ENCODE results near the gene HOXC10.

HOXC10 gene

DNA sequence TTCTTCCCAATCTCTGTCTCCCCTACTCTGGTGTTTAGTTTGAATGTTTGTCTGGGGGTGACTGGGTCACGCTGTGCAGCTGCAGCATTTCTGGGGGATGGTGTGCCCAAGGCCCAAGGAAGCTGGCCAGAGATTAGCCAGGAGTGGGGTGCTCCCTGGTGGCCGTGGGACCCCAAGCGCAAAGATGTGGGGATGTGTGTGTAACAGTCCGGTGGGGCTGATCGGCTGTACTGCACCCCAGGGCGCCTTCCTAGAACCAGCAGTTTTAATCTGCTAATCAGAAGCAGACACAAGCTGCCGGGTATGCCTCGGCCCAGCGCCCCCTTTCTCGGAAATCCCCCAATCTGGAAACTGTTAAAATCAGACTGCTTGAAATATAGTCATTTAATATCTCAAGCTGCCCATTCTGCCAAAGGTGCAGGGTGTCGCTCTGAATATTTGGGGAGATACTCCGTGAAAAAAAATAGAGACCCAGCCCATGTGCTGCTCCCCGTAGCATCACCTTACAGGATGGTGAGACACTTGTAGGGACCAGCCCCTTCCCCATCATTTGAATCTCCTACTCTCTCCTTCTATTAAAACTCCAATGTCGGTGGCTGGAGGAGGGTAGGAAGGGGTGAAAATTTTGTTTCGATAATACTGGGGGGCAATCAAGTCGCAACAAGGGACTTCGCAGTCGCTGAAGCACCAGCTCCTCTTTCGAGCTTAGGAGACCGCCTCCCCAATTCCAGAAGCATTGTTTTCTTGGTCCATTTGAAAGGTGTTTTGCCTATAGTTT, 19.3 kb downstream of the HOXC10 start:
- H3K9ac ChIP-seq (ENCODE audit: insufficient read length), result no peak overlapping the region
- no peak for DNase-seq (ENCODE audit: low read depth, low spot score)
- no peaks in the 10 kb centered on the region for H3K9me3 ChIP-seq (ENCODE audit: low read depth, low read length)
- H3K27ac ChIP-seq, result no peak overlapping the region
- TF ChIP-seq EZH2 (IDR thresholded peaks at IDR 0.05) (no peak), POLR2AphosphoS5 (IDR thresholded peaks at IDR 0.05; ENCODE audit: borderline replicate concordance, low read depth, low read length) (no peak), FOXP2 (optimal IDR thresholded peaks at IDR 0.05; ENCODE audit: control extremely low read depth, extremely low read length, insufficient read depth) (no peak)
- no peak overlapping the region for H3K4me3 ChIP-seq
- H3K36me3 ChIP-seq (ENCODE audit: insufficient read depth, low read length), result no peaks in the 10 kb centered on the region

DNA sequence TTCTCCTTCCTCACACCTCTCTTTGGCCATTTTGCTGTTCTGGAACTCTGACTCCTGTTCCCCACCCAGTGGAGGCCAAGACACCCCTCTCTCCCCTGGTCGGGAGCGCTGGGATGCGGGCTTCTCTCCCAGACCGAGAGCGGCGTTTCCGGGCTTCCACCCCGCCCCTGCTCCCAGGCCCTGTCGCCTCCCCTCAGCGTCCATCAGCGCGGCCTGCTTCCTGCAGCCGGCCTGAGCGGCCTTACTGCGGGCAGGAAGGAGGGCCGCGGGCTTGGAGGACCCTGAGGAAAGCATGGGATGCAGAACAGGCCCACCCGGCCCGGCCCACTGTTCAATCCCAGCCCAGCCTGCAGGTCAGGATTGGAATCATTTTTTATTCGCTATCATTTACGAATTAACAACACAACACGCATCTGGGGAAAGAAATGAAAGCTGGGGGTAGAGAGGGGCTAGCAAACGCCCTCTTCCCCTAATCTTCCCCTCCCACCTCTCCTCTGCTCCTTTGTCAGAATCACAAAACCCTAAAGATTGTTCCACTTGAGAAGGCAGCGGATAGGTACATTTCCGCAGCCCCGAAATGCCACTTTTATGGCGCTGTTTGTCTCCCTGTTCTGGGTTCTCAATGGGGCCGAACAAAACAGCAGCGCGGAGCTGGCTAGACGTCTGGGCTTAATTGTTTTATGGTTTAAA, 20.0 kb downstream of the HOXC10 start:
- H3K9me3 ChIP-seq (ENCODE audit: low read depth, low read length), result no peaks in the 10 kb centered on the region
- TF ChIP-seq POLR2AphosphoS5 (IDR thresholded peaks at IDR 0.05; ENCODE audit: borderline replicate concordance, low read depth, low read length) (no peak), EZH2 (IDR thresholded peaks at IDR 0.05) (no peak), FOXP2 (optimal IDR thresholded peaks at IDR 0.05; ENCODE audit: control extremely low read depth, extremely low read length, insufficient read depth) (no peak)
- no peak overlapping the region for H3K4me3 ChIP-seq
- DNase-seq (ENCODE audit: low read depth, low spot score), result no peak
- H3K9ac ChIP-seq (ENCODE audit: insufficient read length), result no peak overlapping the region
- no peaks in the 10 kb centered on the region for H3K36me3 ChIP-seq (ENCODE audit: insufficient read depth, low read length)
- H3K27ac ChIP-seq, result no peak overlapping the region

DNA sequence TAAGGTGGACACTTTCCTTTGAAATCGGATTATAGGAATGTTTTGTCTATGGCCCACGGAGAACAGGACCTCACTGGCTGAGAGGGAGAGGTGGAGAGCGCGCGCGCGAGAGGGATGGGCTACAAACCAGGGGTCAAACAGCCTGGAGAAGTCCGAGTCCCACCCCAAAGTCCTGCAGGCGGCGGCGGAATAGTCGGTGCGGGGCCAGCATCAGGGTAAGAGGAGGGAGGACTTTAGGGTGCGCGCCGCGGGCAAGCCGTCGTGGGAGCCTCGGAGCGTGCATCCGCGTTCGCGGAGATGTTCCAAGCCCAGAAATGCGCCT, 20.5 kb downstream of the HOXC10 start:
- TF ChIP-seq POLR2AphosphoS5 (IDR thresholded peaks at IDR 0.05; ENCODE audit: borderline replicate concordance, low read depth, low read length) (no peak), EZH2 (IDR thresholded peaks at IDR 0.05) (no peak), FOXP2 (optimal IDR thresholded peaks at IDR 0.05; ENCODE audit: control extremely low read depth, extremely low read length, insufficient read depth) (no peak)
- Histone ChIP-seq H3K27ac (no peak overlapping the region), H3K9ac (ENCODE audit: insufficient read length) (no peak overlapping the region), H3K9me3 (ENCODE audit: low read depth, low read length) (no peaks in the 10 kb centered on the region), H3K36me3 (ENCODE audit: insufficient read depth, low read length) (no peaks in the 10 kb centered on the region), H3K4me3 (no peak overlapping the region)
- no peak for DNase-seq (ENCODE audit: low read depth, low spot score)

DNA sequence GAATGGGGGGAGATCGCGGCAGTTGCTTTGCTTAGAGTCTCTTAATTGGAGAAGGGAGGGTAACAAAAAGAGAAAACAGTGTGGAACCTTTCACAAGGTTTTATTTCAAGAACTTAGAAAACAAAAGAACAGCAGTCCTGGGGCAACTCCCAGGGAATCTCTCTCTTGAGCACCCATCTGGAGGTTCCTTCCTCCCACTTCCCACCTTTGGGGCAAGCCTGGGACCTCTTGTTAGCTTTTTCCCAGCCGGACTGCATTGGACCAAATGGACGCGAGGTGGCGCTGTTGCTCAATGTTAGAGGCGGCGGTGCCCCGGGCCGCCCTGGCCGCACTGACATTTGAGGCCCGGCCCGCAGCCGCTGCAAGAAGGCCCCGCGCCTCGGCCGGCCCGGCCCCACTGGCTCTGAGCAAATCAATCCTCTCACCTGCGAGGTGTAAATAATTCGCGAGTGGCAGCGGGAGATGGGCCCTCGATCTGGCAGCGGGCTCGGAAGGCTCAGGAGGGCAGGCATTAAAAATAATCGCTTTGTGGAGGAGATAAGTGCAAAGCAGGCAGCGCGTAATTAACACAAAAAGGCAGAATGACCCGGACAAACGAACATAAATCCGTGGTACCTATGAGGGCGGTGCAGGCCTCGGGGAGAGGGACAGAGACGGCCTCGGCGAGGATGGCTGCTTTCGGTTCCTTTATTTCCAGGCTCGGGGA, 21.1 kb downstream of the HOXC10 start:
- Histone ChIP-seq H3K4me3 (no peak overlapping the region; the same call in 1 of the 2 replicates), H3K36me3 (ENCODE audit: insufficient read depth, low read length) (no peaks in the 10 kb centered on the region), H3K9ac (ENCODE audit: insufficient read length) (no peak overlapping the region), H3K27ac (no peak overlapping the region), H3K9me3 (ENCODE audit: low read depth, low read length) (no peaks in the 10 kb centered on the region)
- DNase-seq (ENCODE audit: low read depth, low spot score), result no peak
- no peak for TF ChIP-seq EZH2 (IDR thresholded peaks at IDR 0.05)
- TF ChIP-seq POLR2AphosphoS5 (IDR thresholded peaks at IDR 0.05; ENCODE audit: borderline replicate concordance, low read depth, low read length), result no peak
- TF ChIP-seq FOXP2 (optimal IDR thresholded peaks at IDR 0.05; ENCODE audit: control extremely low read depth, extremely low read length, insufficient read depth), result no peak

DNA sequence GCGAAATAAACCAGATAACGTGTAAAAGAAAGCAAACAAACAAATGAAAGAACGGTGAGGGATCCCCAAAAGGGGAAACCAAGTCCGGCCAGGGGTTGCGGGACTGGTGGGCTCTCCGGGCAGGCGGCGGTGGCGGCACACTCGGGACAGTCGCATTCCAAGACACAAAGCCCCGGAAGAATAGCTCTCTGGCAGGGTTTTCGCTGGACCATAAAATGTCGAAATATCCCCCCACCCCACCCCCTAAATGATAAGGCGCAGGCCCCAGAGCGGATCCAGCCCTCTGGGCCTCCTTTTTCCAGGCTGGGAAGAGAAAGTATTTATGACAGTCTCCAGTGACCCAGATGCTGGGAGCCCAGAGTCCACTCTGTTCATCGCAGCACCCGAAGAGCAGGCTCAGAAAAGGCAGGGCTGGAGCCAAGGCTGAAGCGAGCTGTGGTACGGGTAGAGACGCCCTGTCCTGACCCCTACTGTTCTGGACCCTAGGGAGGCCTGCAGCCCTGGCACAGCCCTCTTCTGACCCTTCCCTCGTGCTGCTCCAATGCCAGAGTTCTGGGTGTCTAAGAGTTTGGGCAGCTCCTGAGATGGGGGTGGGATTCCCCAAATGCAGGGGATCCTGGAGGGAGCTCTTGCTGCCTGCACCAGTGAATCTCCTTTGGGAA, 21.7 kb downstream of the HOXC10 start:
- Histone ChIP-seq H3K9me3 (ENCODE audit: low read depth, low read length) (no peaks in the 10 kb centered on the region), H3K4me3 (no peak overlapping the region), H3K9ac (ENCODE audit: insufficient read length) (no peak overlapping the region), H3K36me3 (ENCODE audit: insufficient read depth, low read length) (no peaks in the 10 kb centered on the region), H3K27ac (no peak overlapping the region)
- TF ChIP-seq FOXP2 (optimal IDR thresholded peaks at IDR 0.05; ENCODE audit: control extremely low read depth, extremely low read length, insufficient read depth) (no peak), EZH2 (IDR thresholded peaks at IDR 0.05) (no peak), POLR2AphosphoS5 (IDR thresholded peaks at IDR 0.05; ENCODE audit: borderline replicate concordance, low read depth, low read length) (no peak)
- DNase-seq (ENCODE audit: low read depth, low spot score), result no peak

DNA sequence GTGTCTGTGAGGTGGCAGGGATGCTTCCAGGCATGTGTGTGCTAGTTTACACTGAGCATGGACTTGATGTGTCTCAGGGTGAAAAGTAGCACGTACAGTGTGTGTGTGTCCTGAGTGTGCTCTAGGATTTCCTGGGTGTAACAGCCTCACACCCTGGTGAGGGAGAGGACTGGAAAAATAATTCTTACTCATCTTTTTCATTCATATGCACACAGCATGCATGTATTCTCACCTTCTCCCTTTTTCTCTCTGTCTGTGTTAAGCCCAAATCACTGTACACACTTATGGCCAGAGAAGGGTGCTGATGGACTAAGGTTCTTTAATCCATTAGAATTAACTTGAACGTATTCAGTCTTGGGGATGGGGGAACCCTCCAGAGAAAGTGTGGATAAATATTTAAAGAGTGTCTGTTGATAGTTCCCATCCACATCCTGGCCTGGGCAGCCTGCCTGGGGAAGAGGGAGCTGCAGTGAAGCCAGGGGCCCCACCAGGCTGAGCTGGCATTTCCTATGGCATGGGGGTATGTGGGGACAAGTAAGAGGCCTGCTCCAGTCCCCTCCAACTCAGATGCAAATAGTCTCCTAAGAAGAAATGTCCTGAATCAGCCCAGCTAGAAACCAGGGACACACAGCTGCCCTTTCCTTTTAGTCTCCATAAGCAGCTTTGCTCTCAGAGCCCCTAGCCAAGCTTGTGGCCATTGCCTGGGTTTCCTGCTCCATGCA, 22.8 kb downstream of the HOXC10 start:
- no peak for TF ChIP-seq EZH2 (IDR thresholded peaks at IDR 0.05)
- Histone ChIP-seq H3K27ac (no peak overlapping the region), H3K36me3 (ENCODE audit: insufficient read depth, low read length) (no peaks in the 10 kb centered on the region), H3K9ac (ENCODE audit: insufficient read length) (no peak overlapping the region), H3K9me3 (ENCODE audit: low read depth, low read length) (no peaks in the 10 kb centered on the region), H3K4me3 (no peak overlapping the region)
- DNase-seq (ENCODE audit: low read depth, low spot score), result no peak

DNA sequence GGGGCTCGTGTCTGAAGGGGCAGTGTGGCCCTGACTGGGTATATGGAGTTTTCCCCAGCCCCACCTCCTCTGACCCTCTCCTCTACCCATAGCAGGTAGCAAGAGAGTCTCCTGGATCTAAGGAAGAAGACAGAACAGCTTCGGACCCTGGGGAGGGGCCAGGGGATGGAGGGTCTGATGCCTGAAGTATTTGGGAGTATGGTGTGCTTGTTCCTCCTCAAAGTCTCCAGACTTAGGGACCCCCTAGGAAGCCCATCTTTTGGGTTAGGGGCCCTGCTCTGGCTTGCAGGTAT, 23.3 kb downstream of the HOXC10 start:
- Histone ChIP-seq H3K4me3 (no peak overlapping the region; the same call in 1 of the 2 replicates), H3K9ac (ENCODE audit: insufficient read length) (no peak overlapping the region), H3K9me3 (ENCODE audit: low read depth, low read length) (no peaks in the 10 kb centered on the region), H3K27ac (no peak overlapping the region), H3K36me3 (ENCODE audit: insufficient read depth, low read length) (no peaks in the 10 kb centered on the region)
- no peak for DNase-seq (ENCODE audit: low read depth, low spot score)
- TF ChIP-seq POLR2AphosphoS5 (IDR thresholded peaks at IDR 0.05; ENCODE audit: borderline replicate concordance, low read depth, low read length) (no peak), EZH2 (IDR thresholded peaks at IDR 0.05) (no peak), FOXP2 (optimal IDR thresholded peaks at IDR 0.05; ENCODE audit: control extremely low read depth, extremely low read length, insufficient read depth) (no peak)

All from SK-N-MC (cell line).